Heart right ventricle (tissue), 16 donors: ENCODE results near the gene ACSF2. TPM values are rescaled to one million over a fixed set of nuclear protein-coding genes. Genes with fewer than 3 reads are reported as not detected.

Experiments
- ATAC-seq, 8 donors: fragments of 200-7000 bp; cut with Tn5 transposase; one replicate each; pipeline ENCODE4 v1.9.1; 2020; ENCODE audit warnings: mild to moderate bottlenecking in 8 of 8, moderate library complexity in 8 of 8, moderate number of reproducible peaks in 1 of 8
- DNase-seq, 2 donors: peaks; one replicate each; pipeline ENCODE4 v3.0.0-alpha.2; 2020
- H3K27ac ChIP-seq, 10 donors: fragments of 200-600 bp; sonication (generic) in 2 of 10; one replicate each; pipeline versions ENCODE4 v1.5.0 to v1.8.0; 2020 to 2022; ENCODE audit warnings: mild to moderate bottlenecking in 3 of 10
- H3K27me3 ChIP-seq, 7 donors: fragments of 200-600 bp; one replicate each; pipeline ENCODE4 v1.8.0; 2021 to 2022; ENCODE audit warnings: mild to moderate bottlenecking in 2 of 7
- H3K36me3 ChIP-seq, 9 donors: fragments of 200-600 bp; sonication (generic) in 1 of 9; one replicate each; pipeline versions ENCODE4 v1.5.0 to v1.8.0; 2020 to 2022; ENCODE audit warnings: mild to moderate bottlenecking in 2 of 9
- H3K4me1 ChIP-seq, 9 donors: fragments of 200-600 bp; sonication (generic) in 1 of 9; one replicate each; pipeline versions ENCODE4 v1.5.0 to v1.8.0; 2020 to 2022; ENCODE audit warnings: mild to moderate bottlenecking in 4 of 9
- H3K4me3 ChIP-seq, 10 donors: fragments of 200-600 bp; sonication (generic) in 2 of 10; one replicate each; pipeline versions ENCODE4 v1.5.0 to v1.8.0; 2020 to 2022; ENCODE audit warnings: mild to moderate bottlenecking in 7 of 10, moderate library complexity in 2 of 10
- H3K9me3 ChIP-seq, 11 donors: fragments of 200-600 bp in 10 of 11; sonication (generic) in 2 of 11; one replicate each; pipeline versions ENCODE4 v1.5.0 to v1.8.0; 2013 to 2022; ENCODE audit warnings: mild to moderate bottlenecking in 2 of 11, control low read depth in 1 of 11, moderate library complexity in 1 of 11
- CTCF ChIP-seq, 9 donors: fragments of 200-600 bp; sonication (generic) in 2 of 9; IDR thresholded peaks; one replicate each; pipeline versions ENCODE4 v1.5.0 to v1.8.0; 2021 to 2022; ENCODE audit warnings: antibody characterized with exemption in 9 of 9, mild to moderate bottlenecking in 5 of 9, moderate library complexity in 1 of 9
- WGBS, 2 donors: extraction: QIAGEN DNeasy Blood & Tissue Kit; methylation state at CpG; one replicate each; pipeline ENCODE4 v1.1.7; 2013; ENCODE audit warnings: inconsistent platforms in 1 of 2; 5-methylcytosine and 5-hydroxymethylcytosine counted together
- intact Hi-C, 10 donors: fragments of 100-400 bp; cut with DNase I; formaldehyde crosslinking; loops; one replicate each; pipeline versions ENCODE4 v1.11.1 to v1.14.2; 2022
- polyA plus RNA-seq, 2 donors: library from polyadenylated mRNA; stranded (reverse); fragments of 200-250 nt; gene quantifications; one replicate each; pipeline ENCODE4 v1.2.3, GENCODE V29; 2013
- total RNA-seq, 10 donors: library from RNA; stranded (reverse); fragmentation: NEBNext Ultra II Directional in 3 of 10; extraction: Animal tissue kit (Norgen Biotek cat#: 25700) in 3 of 10; gene quantifications; one replicate each; pipeline versions ENCODE4 v1.2.1 to v1.2.4, GENCODE V29; 2021 to 2023
- donor health status: Arrhythmogenic right ventricular cardiomyopathy.
- donor health status: ischemic (EF 13 %, LVEDD 7.1; RV severe dilation, severe dysfunction).
- donor health status: healthy with polysubstance abuse.
- donor health status: DM: no; HTN: yes; CAD: no.
- donor health status: DM: no; HTN: no; CAD: no.
- donor health status: ischemic (EF 25% LVEDD 6.9; RV normal size, moderate dysfunction).
- donor health status: ischemic (EF 25% LVEDD 5.7; RV mildly dilated, moderate dysfunction).
- donor health status: healthy.
- donor health status: DM: yes; HTN: yes; CAD: no.
- donor health status: Ischemic cardiomyopathy.
- donor health status: ischemic (EF 35%, LVEDD 5.7; RV mildly dilated, moderate dysfunction).
- donor health status: nonischemic (EF 11% LVEDD 7.7; RV severe dilation, severe dysfunction).
- donor health status: DM: yes; HTN: yes; CAD: no.
- donor health status: PGD.
- donor health status: ischemic (EF 29% LVEDD 5.4; RV normal size, mild dysfunction).
- donor health status: nonischemic (EF 23%, LVEDD 6.1; RV moderate dilation, normal function).

The ACSF2 gene
- total and polyA plus RNA-seq, 12 donors = 7.9 to 45.0 (median 19.7) TPM

- Histone ChIP-seq H3K4me1 (peaks cover 0 to 37% (median 4%) of the 10 kb centered on the region in 9 donors), H3K27ac (no peak overlapping the region), H3K27me3 (no peaks in the 10 kb centered on the region), H3K4me3 (no peak overlapping the region), H3K9me3 (no peaks in the 10 kb centered on the region), H3K36me3 (no peaks in the 10 kb centered on the region)
- intact Hi-C loops = no loop called here
- no peak for TF ChIP-seq CTCF (IDR thresholded peaks at IDR 0.05)
- no peak for ATAC-seq
- no peak for DNase-seq
- WGBS, 2 donors = 90 to 94% methylated on average over 8 of the region's 8 CpGs
These were observed 93.3 kb downstream of the ACSF2 start for GRCh38 chr17:50519141-50519834.

- Histone ChIP-seq H3K4me1 (peaks cover 0 to 27% (median 3%) of the 10 kb centered on the region in 9 donors), H3K27ac (no peak overlapping the region), H3K36me3 (no peaks in the 10 kb centered on the region), H3K27me3 (no peaks in the 10 kb centered on the region), H3K9me3 (no peaks in the 10 kb centered on the region), H3K4me3 (no peak overlapping the region)
- 85 to 88% methylated on average over 2 of the region's 2 CpGs for WGBS, 2 donors
- ATAC-seq (no peak), DNase-seq (no peak)
- TF ChIP-seq CTCF (IDR thresholded peaks at IDR 0.05) = no peak
- intact Hi-C loops = no loop called here
These were observed 94.5 kb downstream of the ACSF2 start for GRCh38 chr17:50520483-50520882.

- no peak for TF ChIP-seq CTCF (IDR thresholded peaks at IDR 0.05)
- peaks cover 0 to 19% (median 0%) of the 10 kb centered on the region in 9 donors for H3K4me1 ChIP-seq
- no peaks in the 10 kb centered on the region for H3K9me3 ChIP-seq
- intact Hi-C loops = no loop called here
- H3K4me3 ChIP-seq = no peak overlapping the region
- H3K27ac ChIP-seq = no peak overlapping the region
- no peak for ATAC-seq
- no peaks in the 10 kb centered on the region for H3K27me3 ChIP-seq
- no peaks in the 10 kb centered on the region for H3K36me3 ChIP-seq
- 72 to 77% methylated on average over 2 of the region's 2 CpGs for WGBS, 2 donors
- DNase-seq = no peak
These were observed 95.5 kb downstream of the ACSF2 start for GRCh38 chr17:50521514-50521913.

- ATAC-seq = no peak
- H3K27me3 ChIP-seq = no peaks in the 10 kb centered on the region
- intact Hi-C loops = no loop called here
These were observed 96.7 kb downstream of the ACSF2 start for GRCh38 chr17:50522766-50523165.

More at GRCh38 chr17:50522766-50523165, 96.7 kb downstream of the ACSF2 start:
- no peak for DNase-seq
- WGBS, 2 donors = 96 to 97% methylated on average over 10 of the region's 10 CpGs
- no peak for TF ChIP-seq CTCF (IDR thresholded peaks at IDR 0.05)
- H3K4me3 ChIP-seq = no peak overlapping the region
- peaks cover 0 to 11% (median 0%) of the 10 kb centered on the region in 9 donors for H3K4me1 ChIP-seq
- H3K36me3 ChIP-seq = no peaks in the 10 kb centered on the region
- no peak overlapping the region for H3K27ac ChIP-seq
- H3K9me3 ChIP-seq = no peaks in the 10 kb centered on the region
